ENCODE data around the gene PDLIM5.

The PDLIM5 gene

GRCh38 chr4:94566420-94566819 is 114.7 kb downstream of the PDLIM5 start:
- no peak for DNase-seq

- DNase-seq, result no peak
Measured at GRCh38 chr4:94567811-94568210, 116.1 kb downstream of the PDLIM5 start.

- DNase-seq, result no peak
Measured at GRCh38 chr4:94570558-94570957, 118.8 kb downstream of the PDLIM5 start.

GRCh38 chr4:94571298-94571697 is 119.6 kb downstream of the PDLIM5 start:
- DNase-seq, result no peak

- DNase-seq, result no peak
Measured at GRCh38 chr4:94571715-94572114, 120.0 kb downstream of the PDLIM5 start.

GRCh38 chr4:94574050-94574449 is 122.3 kb downstream of the PDLIM5 start:
- no peak for DNase-seq

- no peak for DNase-seq
Measured at GRCh38 chr4:94574616-94575015, 122.9 kb downstream of the PDLIM5 start.

GRCh38 chr4:94575652-94576051 is 123.9 kb downstream of the PDLIM5 start:
- DNase-seq, result no peak

- no peak for DNase-seq
Measured at GRCh38 chr4:94576210-94576609, 124.5 kb downstream of the PDLIM5 start.

GRCh38 chr4:94577136-94577535 is 125.4 kb downstream of the PDLIM5 start:
- peak; percentile 49 to 80 for DNase-seq

GRCh38 chr4:94578195-94578594 is 126.5 kb downstream of the PDLIM5 start:
- DNase-seq, result no peak

GRCh38 chr4:94581766-94582165 is 130.0 kb downstream of the PDLIM5 start:
- DNase-seq, result no peak

GRCh38 chr4:94582517-94582916 is 130.8 kb downstream of the PDLIM5 start:
- DNase-seq, result no peak

- DNase-seq, result no peak
Measured at GRCh38 chr4:94583914-94584641, 132.3 kb downstream of the PDLIM5 start.

GRCh38 chr4:94588896-94589693 is 137.4 kb downstream of the PDLIM5 start:
- DNase-seq, result no peak

GRCh38 chr4:94590493-94590892 is 138.8 kb downstream of the PDLIM5 start:
- DNase-seq, result no peak

GRCh38 chr4:94591289-94591688 is 139.5 kb downstream of the PDLIM5 start:
- DNase-seq, result no peak

- no peak for DNase-seq
Measured at GRCh38 chr4:94595013-94595412, 143.3 kb downstream of the PDLIM5 start.

- DNase-seq, result peak; percentile 5 to 14
Measured at GRCh38 chr4:94595880-94596483, 144.2 kb downstream of the PDLIM5 start.

GRCh38 chr4:94598758-94599157 is 147.0 kb downstream of the PDLIM5 start:
- DNase-seq, result no peak

GRCh38 chr4:94603170-94603747 is 151.5 kb downstream of the PDLIM5 start:
- no peak for DNase-seq

GRCh38 chr4:94605241-94605805 is 153.6 kb downstream of the PDLIM5 start:
- DNase-seq, result no peak

- no peak for DNase-seq
Measured at GRCh38 chr4:94610145-94610544, 158.4 kb downstream of the PDLIM5 start.

Measured in NCI-H2081 (cell line).